Measurements from ENCODE around the gene LRPAP1.
"Not testable (repeated sequence)": the region's sequence is repeated elsewhere in the genome, so short reads cannot be mapped to it uniquely, and the experiment has no call there.

Gene LRPAP1

DNA sequence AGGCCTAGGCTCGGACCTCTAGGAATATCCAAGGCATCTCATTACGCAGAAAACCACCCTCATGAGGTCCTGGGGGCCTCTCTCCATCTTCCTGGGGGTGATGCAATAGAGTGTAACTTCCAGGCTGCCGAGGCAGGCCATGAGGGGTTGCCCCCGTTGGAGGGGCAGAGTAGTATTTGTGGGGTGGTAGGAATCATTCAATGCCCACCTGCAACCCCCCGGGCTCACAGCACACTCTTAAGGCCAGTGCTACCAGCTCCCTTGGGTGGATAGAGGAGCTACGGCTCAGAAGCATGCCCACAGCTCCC is 17.4 kb upstream of the LRPAP1 start:
- H3K79me2 ChIP-seq (ENCODE audit: insufficient read depth, low read length); H4K20me1 ChIP-seq (ENCODE audit: insufficient read depth, low read length, poor library complexity, severe bottlenecking); H3K4me2 ChIP-seq (ENCODE audit: low read depth, low read length, poor library complexity, severe bottlenecking): not testable (repeated sequence)

DNA sequence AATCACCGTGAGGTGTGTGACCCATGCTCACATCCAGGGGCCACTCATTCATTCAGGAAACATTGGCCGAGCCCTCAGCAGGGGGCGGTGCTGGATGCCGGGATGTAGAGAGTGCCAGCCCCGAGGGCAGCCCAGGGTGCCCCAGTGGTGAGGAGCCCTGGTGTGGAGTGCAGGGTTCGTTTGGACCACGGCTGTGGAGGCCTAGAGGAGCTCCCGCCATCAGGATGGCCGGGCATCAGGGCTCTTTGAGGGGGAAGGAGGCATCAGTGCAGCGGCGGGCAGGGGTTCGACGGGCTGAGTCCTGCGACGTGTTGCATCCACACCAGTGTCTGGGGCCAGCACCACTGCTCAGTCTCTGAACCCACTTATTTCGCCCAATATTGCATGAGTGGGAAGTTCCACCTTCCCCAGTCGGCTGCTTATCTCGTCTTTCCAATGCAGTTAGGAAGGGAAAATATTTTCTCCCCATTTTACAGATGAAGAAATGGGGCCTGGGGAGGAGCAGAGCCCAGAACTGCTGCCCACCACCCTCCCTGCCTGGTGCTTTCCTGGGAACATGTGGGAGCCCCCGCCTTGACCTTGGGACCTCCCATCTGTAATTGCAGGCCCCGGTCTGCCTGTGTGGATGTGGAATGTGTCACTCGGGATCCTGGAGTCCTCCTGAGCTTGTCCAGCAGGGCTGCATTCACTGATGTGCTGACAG is 16.9 kb upstream of the LRPAP1 start:
- H3K4me2 ChIP-seq (ENCODE audit: low read depth, low read length, poor library complexity, severe bottlenecking); H3K36me3 ChIP-seq (ENCODE audit: insufficient read depth, low read length); H3K79me2 ChIP-seq (ENCODE audit: insufficient read depth, low read length); H2AFZ ChIP-seq (ENCODE audit: low read length); H3K4me3 ChIP-seq (ENCODE audit: low read length, poor library complexity, severe bottlenecking); H3K9me2 ChIP-seq (replicated peaks; ENCODE audit: low read depth, low read length); H3F3A ChIP-seq (ENCODE audit: low read depth); H3K9ac ChIP-seq (ENCODE audit: low read depth, low read length, poor library complexity, severe bottlenecking); H3K9me3 ChIP-seq (ENCODE audit: insufficient read depth, low read depth, low read length); H4K20me1 ChIP-seq (ENCODE audit: insufficient read depth, low read length, poor library complexity, severe bottlenecking); H3K4me1 ChIP-seq (ENCODE audit: insufficient read depth, low read length, poor library complexity, severe bottlenecking); H3K27me3 ChIP-seq (ENCODE audit: insufficient read depth, low read length, poor library complexity, severe bottlenecking): not testable (repeated sequence)

More for the DNA sequence above, 17.4 kb upstream of the LRPAP1 start:
- not testable (repeated sequence) for H3K27me3 ChIP-seq (ENCODE audit: insufficient read depth, low read length, poor library complexity, severe bottlenecking); H3K9me2 ChIP-seq (replicated peaks; ENCODE audit: low read depth, low read length); H3K36me3 ChIP-seq (ENCODE audit: insufficient read depth, low read length); H3K9ac ChIP-seq (ENCODE audit: low read depth, low read length, poor library complexity, severe bottlenecking); H3K9me3 ChIP-seq (ENCODE audit: insufficient read depth, low read depth, low read length); H3F3A ChIP-seq (ENCODE audit: low read depth); H2AFZ ChIP-seq (ENCODE audit: low read length); H3K4me1 ChIP-seq (ENCODE audit: insufficient read depth, low read length, poor library complexity, severe bottlenecking); H3K4me3 ChIP-seq (ENCODE audit: low read length, poor library complexity, severe bottlenecking)

DNA sequence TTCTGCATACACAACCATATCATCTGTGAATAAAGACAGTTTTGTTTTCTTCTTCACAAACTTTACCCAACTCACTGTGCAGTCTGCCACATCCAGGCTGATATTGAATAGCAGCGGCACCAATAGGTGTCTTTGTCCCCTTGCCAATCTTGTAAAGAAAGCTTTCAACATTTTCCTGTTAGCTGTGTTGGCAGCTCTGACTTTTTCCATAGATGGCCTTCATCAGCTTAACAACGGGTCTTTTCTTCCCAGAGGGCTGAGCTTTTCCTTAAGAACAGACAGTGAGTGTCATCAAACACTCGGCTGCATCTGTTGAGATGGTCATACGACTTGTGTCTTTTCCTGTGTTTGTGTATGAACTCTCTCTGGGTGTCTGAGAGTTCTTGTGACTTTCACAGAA is 14.5 kb upstream of the LRPAP1 start:
- not testable (repeated sequence) for H3K9me3 ChIP-seq (ENCODE audit: insufficient read depth, low read depth, low read length); H3K79me2 ChIP-seq (ENCODE audit: insufficient read depth, low read length); H3K9ac ChIP-seq (ENCODE audit: low read depth, low read length, poor library complexity, severe bottlenecking); H3K4me2 ChIP-seq (ENCODE audit: low read depth, low read length, poor library complexity, severe bottlenecking); H3K36me3 ChIP-seq (ENCODE audit: insufficient read depth, low read length); H3K27me3 ChIP-seq (ENCODE audit: insufficient read depth, low read length, poor library complexity, severe bottlenecking); H3K4me1 ChIP-seq (ENCODE audit: insufficient read depth, low read length, poor library complexity, severe bottlenecking); H2AFZ ChIP-seq (ENCODE audit: low read length); H4K20me1 ChIP-seq (ENCODE audit: insufficient read depth, low read length, poor library complexity, severe bottlenecking); H3K4me3 ChIP-seq (ENCODE audit: low read length, poor library complexity, severe bottlenecking); H3F3A ChIP-seq (ENCODE audit: low read depth); H3K9me2 ChIP-seq (replicated peaks; ENCODE audit: low read depth, low read length)

DNA sequence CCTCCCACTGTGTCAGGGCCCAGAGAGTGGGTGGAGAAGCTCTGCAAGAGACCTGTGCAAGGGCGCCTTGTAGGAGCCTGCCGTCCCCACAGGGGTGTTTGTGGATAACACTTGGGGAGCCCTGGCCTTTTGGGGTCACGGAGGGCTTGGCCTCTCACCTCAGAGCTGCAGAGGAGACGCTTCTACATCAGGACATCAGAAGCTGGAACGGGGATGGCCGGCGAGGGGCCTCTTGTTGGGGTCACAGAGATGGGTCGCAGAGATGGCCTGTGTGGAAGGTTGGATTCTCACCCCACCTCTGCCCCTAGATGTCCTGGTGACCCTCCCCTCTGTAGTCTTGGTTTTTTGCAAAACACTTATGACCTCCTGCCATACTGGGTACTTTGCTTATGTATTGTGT is 13.1 kb upstream of the LRPAP1 start:
- not testable (repeated sequence) for H4K20me1 ChIP-seq (ENCODE audit: insufficient read depth, low read length, poor library complexity, severe bottlenecking); H3K4me2 ChIP-seq (ENCODE audit: low read depth, low read length, poor library complexity, severe bottlenecking); H3K9me3 ChIP-seq (ENCODE audit: insufficient read depth, low read depth, low read length); H3K36me3 ChIP-seq (ENCODE audit: insufficient read depth, low read length); H3F3A ChIP-seq (ENCODE audit: low read depth); H3K4me1 ChIP-seq (ENCODE audit: insufficient read depth, low read length, poor library complexity, severe bottlenecking); H3K4me3 ChIP-seq (ENCODE audit: low read length, poor library complexity, severe bottlenecking); H3K27me3 ChIP-seq (ENCODE audit: insufficient read depth, low read length, poor library complexity, severe bottlenecking); H3K9ac ChIP-seq (ENCODE audit: low read depth, low read length, poor library complexity, severe bottlenecking); H3K9me2 ChIP-seq (replicated peaks; ENCODE audit: low read depth, low read length); H3K79me2 ChIP-seq (ENCODE audit: insufficient read depth, low read length); H2AFZ ChIP-seq (ENCODE audit: low read length)

DNA sequence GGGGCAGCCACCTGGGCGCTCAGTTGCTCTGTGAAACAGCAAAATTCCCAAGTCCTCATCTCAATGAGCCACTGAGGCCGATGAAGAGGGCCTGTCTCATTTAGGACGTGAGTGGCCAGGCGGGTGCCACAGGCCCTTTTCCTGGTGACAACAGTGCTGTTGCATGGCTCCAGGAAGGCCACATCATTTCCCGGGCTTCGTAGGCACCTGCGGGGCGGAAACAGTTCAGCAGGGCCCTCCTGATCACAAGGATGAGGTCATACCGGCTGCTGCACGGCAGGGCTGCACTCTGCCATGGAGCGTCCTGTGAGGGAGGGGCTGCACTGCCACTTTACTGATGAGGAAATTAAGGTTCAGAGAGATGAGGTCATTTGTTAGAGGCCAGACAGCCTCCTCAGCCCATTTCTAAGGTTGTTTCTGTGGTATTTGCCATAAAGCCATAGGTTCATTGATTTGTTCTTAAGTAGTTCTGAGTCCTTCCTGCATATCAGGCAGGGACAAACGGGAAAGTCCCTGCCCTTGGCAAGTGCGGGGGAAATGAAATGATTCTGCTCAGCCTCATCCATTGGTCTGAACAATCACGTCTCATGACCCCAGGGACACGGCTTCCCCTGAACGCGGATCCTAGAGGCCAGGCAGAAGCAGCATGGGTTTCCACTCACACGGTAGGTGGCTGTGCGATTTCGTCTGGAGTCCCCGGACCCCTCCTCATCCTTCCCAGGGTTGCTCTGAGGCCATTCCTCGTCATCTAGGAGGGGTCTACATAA is 12.2 kb upstream of the LRPAP1 start:
- not testable (repeated sequence) for H3K4me2 ChIP-seq (ENCODE audit: low read depth, low read length, poor library complexity, severe bottlenecking); H3K9ac ChIP-seq (ENCODE audit: low read depth, low read length, poor library complexity, severe bottlenecking); H3K27me3 ChIP-seq (ENCODE audit: insufficient read depth, low read length, poor library complexity, severe bottlenecking); H3K9me2 ChIP-seq (replicated peaks; ENCODE audit: low read depth, low read length); H3K79me2 ChIP-seq (ENCODE audit: insufficient read depth, low read length); H3K4me1 ChIP-seq (ENCODE audit: insufficient read depth, low read length, poor library complexity, severe bottlenecking); H3F3A ChIP-seq (ENCODE audit: low read depth); H3K36me3 ChIP-seq (ENCODE audit: insufficient read depth, low read length); H3K9me3 ChIP-seq (ENCODE audit: insufficient read depth, low read depth, low read length); H4K20me1 ChIP-seq (ENCODE audit: insufficient read depth, low read length, poor library complexity, severe bottlenecking); H2AFZ ChIP-seq (ENCODE audit: low read length); H3K4me3 ChIP-seq (ENCODE audit: low read length, poor library complexity, severe bottlenecking)

DNA sequence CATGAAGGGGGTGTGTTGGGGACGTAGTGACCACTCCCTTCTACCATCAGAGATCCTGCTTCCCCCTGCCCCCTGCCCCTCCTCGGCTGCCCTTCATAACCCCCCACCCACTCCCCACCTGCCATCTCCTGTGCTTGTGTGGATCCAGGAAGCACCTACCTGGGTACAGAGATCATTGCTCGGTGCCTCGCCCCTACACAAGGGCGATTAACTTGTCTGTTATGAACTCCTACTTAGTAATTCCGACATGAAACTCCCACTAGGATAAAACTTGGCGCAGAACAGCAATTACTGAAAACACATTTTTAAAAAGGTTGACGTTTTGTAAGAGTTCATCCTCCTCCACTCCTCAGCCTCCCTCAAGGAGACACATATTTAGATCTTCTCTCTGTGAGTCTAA is 11.2 kb upstream of the LRPAP1 start:
- not testable (repeated sequence) for H3K79me2 ChIP-seq (ENCODE audit: insufficient read depth, low read length); H3K9ac ChIP-seq (ENCODE audit: low read depth, low read length, poor library complexity, severe bottlenecking); H3K4me1 ChIP-seq (ENCODE audit: insufficient read depth, low read length, poor library complexity, severe bottlenecking); H3K4me3 ChIP-seq (ENCODE audit: low read length, poor library complexity, severe bottlenecking); H3K36me3 ChIP-seq (ENCODE audit: insufficient read depth, low read length); H3K27me3 ChIP-seq (ENCODE audit: insufficient read depth, low read length, poor library complexity, severe bottlenecking); H3F3A ChIP-seq (ENCODE audit: low read depth); H3K4me2 ChIP-seq (ENCODE audit: low read depth, low read length, poor library complexity, severe bottlenecking); H4K20me1 ChIP-seq (ENCODE audit: insufficient read depth, low read length, poor library complexity, severe bottlenecking); H3K9me2 ChIP-seq (replicated peaks; ENCODE audit: low read depth, low read length); H3K9me3 ChIP-seq (ENCODE audit: insufficient read depth, low read depth, low read length); H2AFZ ChIP-seq (ENCODE audit: low read length)

DNA sequence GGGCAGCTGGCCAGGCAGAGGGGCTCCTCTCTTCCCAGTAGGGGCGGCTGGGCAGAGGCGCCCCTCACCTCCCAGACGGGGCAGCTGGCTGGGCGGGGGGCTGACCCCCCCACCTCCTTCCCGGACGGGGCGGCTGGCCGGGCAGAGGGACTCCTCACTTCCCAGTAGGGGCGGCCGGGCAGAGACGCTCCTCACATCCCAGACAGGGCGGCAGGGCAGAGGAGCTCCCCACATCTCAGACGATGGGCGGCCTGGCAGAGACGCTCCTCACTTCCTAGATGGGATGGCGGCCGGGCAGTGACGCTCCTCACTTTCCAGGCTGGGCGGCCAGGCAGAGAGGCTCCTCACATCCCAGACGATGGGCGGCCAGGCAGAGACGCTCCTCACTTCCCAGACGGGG is 6.7 kb upstream of the LRPAP1 start:
- H3K9ac ChIP-seq (ENCODE audit: low read depth, low read length, poor library complexity, severe bottlenecking); H3K4me3 ChIP-seq (ENCODE audit: low read length, poor library complexity, severe bottlenecking); H3K9me2 ChIP-seq (replicated peaks; ENCODE audit: low read depth, low read length); H3K36me3 ChIP-seq (ENCODE audit: insufficient read depth, low read length); H3K4me2 ChIP-seq (ENCODE audit: low read depth, low read length, poor library complexity, severe bottlenecking); H3F3A ChIP-seq (ENCODE audit: low read depth); H3K27me3 ChIP-seq (ENCODE audit: insufficient read depth, low read length, poor library complexity, severe bottlenecking); H3K9me3 ChIP-seq (ENCODE audit: insufficient read depth, low read depth, low read length); H3K4me1 ChIP-seq (ENCODE audit: insufficient read depth, low read length, poor library complexity, severe bottlenecking); H2AFZ ChIP-seq (ENCODE audit: low read length); H4K20me1 ChIP-seq (ENCODE audit: insufficient read depth, low read length, poor library complexity, severe bottlenecking); H3K79me2 ChIP-seq (ENCODE audit: insufficient read depth, low read length): not testable (repeated sequence)
